ENCODE measurements around the gene SMYD3.
"Not testable (repeated sequence)": the region's sequence is repeated elsewhere in the genome, so short reads cannot be mapped to it uniquely, and the experiment has no call there.

Gene SMYD3

DNA sequence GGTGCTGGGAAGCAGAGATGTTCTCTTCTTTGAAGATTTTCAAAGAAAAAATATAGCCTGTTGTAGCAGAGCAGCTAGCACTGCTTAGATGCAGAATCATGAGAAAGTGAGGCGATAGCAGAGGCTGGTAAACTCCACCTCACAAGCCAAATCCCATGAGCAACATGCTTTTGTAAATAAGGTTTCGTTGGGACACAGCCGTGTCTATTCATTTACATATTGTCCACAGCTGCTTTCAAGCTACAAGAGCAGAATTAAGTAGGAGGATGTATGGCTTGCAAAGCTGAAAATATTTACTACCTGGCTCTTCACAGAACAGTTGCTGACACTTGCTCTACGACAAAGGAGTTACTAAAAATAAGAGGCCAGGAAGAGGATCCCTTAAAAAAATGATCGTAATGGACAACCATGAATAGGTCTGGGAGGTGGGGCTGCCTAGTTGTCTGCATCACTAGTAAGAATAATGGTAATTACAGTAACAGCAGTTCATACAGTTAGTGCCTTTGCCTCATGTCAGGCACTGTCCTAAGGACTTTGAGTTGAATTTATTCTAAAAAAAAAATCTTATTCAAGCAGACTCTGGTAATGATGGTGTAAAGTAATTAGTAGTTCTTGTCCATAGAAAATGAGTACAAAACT, 730.3 kb downstream of the SMYD3 start:
- no peak for DNase-seq

DNA sequence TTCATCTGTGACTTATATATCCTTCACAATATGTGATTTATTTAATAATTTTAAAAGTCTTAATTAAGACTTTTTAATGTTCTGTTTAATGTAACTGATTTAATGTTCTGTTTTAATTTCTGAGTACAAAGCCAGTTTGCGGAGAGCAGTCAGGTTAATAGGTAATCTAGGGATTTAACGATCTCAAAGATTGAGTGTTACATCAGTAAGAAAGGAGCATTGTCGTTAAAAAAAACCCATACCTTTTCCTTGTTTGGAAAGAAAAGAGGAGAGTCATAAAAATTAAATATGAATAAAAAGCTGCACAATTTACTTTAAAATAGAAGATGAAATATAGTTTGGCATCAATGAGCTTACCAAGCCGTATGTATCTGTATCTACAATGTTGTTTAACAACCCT, 730.9 kb downstream of the SMYD3 start:
- no peak for DNase-seq

DNA sequence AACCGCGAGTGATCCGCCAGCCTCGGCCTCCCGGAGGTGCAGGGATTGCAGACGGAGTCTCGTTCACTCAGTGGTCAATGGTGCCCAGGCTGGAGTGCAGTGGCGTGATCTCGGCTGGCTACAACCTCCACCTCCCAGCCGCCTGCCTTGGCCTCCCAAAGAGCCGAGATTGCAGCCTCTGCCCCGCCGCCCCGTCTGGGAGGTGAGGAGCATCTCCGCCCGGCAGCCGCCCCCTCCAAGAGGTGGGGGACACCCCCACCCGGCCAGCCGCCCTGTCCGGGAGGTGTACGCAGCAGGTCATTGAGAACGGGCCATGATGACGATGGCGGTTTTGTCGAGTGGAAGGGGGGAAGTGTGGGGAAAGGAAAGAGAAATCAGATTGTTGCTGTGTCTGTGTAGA, 732.1 kb downstream of the SMYD3 start:
- not testable (repeated sequence) for DNase-seq

DNA sequence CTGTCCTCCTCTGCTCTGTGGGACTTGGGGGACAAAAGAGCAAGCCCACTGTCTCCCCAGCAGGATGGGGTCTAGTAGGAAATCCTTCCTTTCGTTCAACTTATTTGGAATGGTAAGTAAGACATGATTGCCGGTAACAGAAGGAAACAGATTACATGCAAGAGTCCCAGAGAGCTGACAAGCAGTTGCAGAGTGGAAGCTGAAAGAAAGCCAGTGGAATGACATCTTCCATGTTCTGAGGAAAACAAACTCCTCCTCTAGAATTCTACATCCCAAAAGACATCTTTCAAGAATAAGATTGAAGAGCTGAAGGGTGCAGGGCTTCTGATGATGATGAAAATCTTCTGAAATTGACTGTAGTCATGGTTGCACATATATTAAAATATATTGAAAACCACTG, 732.9 kb downstream of the SMYD3 start:
- DNase-seq = no peak

DNA sequence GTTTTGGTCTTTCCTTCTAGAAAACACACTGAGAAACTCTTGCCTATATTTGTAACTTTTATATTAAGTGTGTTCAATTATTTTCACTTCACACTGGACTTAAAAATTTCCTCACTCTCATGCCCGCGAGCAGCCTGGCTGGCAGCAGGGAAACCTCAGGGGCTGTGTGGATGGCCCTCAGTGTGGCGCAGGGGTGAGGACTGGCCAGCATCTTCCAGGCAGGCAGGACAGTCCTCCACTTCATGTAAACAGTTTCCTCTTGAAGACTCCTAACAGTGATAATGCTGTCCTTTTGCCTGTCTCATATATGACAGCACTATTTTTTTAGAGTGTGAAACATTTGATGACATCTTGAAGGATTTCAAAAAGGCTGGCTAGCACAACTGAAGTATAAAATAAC, 733.7 kb downstream of the SMYD3 start:
- DNase-seq = no peak

DNA sequence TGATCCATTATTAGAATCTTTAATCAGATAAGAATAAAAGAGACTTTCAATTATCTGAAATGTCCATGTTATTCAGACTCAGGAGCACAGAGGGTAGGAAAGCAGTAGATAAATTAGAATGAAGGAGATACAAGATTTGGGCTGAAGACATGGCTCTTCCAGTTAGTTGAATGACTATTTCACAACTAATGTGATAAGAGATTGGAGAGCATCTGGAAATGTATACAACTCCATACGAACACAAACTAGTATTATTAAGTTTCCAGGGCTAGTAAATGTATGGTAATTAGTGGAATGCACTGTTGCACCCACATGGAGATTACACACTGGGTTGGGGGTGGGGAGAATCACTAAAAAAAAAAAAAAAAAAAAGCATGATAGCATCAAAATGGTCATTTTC, 734.3 kb downstream of the SMYD3 start:
- DNase-seq = no peak

DNA sequence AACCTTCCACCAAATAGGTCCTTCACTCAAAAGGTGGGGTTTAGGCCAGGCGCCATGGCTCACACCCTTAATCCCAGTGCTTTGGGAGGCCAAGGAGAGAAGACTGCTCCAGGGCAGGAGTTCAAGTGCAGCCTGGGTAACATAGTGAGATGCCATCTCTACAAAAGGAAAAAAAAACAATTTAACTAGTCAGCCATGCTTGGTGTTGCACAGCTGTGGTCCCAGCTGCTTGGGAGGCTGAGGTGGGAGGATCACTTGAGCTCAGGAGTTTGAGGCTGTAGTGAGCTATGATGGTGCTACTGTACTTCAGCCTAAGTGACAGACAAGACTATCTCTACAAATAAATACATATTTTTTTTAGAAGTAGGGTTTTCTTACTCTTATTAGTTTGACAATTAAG, 734.8 kb downstream of the SMYD3 start:
- DNase-seq = no peak

DNA sequence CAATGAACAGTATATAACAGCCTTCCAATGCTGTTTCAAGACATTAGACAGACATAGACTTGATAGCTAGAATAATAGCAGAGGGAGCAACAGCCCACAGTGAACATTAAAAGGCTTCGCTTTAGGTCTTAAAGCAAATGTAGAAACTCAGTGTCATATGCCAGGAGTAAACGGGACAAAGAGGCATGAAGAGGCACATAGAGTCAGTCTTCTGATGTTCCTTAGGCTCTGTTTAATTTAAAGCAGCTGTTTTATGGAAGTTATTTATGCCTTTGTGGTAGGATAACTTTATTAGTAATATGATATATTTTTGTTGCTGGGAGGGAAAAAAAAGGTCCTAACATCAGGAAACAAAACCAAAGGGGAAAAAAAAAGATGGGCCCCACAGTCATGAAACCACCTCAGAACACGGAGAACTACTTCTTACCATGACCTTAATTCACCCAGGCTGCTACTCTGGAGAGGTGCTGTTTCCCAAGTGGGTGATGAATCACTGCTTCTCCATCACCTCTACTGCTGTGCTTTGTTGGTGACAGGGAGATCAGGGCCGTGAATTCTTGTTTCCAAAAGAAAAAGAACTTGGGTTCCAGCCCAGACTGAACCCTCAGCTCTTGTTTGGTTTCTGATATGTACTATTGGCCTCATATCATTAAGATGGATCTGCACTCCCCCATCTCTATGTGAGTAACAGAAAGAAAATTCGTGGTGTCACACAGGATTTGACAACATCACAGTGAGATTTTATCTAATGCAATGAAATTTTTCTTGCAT, 735.4 kb downstream of the SMYD3 start:
- DNase-seq = no peak

DNA sequence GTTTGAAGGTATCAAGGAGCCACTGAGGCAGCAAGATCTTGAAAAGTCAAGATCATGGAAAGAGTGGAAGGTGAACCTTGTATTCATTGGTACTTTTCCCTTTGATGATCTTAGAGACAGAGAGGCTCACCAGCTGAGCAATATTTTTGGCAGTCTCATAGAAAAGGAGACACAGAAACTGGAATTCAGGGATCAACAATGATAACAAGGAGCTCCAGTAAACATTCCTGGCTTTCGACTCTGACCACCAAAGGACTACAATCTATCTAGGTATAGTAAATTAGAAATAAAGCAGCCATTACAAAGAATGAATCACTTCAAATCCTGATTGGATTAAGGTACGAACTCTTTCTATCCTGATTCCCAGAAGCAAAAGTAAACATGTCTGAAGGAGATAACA, 736.9 kb downstream of the SMYD3 start:
- no peak for DNase-seq

DNA sequence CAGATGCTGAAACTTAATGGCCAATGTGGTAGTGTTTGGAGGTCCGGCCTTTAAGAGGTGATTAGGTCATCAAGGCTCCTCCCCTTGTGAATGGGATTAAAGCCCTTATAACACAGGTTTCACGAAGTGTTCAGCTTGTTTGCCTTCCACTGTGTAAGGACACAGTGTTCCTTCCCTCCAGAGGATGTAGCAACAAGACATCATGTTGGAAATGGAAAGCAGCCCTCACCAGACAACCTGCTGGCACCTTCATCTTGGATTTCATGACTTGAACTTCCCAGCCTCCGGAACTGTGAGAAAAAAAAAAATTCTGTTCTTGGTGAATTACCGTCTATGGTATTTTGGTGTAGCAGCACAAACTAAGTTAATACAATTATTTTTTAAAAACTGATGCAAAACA, 738.5 kb downstream of the SMYD3 start:
- no peak for DNase-seq

DNA sequence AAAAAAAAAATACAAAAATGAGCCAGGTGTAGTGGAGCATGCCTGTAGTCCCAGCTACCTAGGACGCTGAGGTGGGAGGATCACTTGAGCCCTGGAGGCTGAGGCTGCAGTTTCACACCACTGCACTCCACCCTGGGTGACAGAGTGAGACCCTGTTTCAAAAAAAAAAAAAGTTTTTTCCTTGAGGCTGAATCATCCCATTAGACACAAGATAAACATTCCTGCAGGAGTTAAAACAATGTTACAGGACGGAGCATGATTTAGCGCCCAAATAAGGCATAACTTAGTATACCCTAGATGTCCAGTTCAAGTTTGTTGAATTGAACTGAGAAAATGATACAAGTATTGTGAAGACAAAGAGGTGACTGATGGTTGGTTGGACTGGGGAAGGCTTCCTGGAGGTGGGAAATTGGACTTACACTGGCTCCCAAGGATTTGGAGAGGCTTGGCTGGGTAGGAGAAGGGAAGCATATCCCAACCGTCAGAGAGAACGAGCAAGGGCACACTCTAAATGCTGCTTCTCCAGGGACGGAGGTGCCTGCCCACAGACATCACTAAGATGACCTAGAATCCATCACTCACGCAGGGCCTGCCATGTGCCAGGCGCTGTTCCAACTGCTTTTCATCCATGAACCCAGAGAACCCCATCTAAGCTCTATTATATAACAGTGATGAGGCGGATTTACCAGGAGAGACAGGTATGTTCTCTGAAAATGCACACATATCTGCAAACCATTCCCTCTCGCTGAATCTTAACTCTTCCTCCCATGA, 741.7 kb downstream of the SMYD3 start:
- no peak for DNase-seq

DNA sequence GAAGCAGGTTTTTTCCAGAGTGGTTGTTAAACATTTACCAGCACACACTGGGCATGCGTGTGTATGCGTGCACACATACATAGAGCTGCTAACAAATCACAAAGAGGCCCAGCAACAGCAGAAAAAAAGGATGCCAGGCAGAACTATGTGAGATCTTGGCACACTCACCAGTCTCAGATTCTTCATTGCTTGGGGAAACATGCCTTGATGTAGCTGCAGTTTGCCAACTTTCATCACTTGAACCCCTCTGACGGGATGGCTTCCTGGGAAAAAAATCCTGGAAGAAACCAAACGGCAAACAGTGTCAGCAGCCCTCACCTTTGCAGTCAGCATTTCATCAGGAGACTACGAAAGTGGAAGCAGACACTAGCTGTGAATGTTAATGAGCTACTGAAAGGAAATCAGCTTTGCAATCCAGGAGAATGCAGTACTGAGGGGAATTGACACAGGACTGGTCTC, 743.2 kb downstream of the SMYD3 start:
- DNase-seq = no peak

DNA sequence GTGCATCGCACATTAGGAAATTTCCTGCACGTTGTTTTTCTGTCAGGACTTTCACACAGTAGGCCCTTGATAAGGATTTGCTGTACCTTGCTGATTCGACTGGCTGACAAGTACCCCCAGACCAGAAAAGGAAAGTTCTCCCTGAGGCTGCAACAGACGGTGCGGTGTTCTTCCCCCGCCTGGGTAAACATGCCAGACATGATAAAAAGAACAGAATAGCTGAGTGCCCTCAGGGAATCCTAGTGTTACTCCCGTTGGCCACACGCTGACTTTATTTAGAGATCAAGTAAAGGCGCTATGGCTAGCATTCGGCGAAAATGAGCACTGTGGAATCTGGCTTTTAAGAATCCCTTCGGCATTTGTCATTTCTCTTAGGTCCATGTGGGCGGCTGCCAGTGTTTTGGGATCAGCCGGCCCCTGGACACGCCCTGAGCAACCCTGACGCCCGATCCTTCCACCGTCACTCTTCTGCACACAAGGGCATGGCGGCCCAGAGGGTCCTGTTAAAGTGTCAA, 744.6 kb downstream of the SMYD3 start:
- no peak for DNase-seq

DNA sequence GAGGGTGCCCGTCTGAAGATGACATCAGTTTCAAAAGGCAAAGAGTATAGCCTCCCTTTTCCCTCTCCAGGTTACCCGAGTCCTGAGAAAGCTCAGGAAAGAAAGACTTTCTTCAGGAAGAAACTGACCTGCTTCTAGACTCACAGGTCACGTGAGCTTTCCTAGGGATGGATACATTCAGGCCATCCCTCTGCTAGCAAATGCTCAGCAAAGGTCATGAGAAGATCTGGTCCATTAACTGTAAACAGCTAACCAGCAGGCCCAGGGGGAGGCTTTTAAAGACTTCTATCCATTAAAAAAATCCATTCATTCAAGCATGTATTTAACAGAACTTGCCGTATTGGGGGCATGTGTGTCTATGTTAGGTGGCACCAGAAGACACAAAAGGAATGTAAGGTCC, 746.8 kb downstream of the SMYD3 start:
- no peak for DNase-seq

DNA sequence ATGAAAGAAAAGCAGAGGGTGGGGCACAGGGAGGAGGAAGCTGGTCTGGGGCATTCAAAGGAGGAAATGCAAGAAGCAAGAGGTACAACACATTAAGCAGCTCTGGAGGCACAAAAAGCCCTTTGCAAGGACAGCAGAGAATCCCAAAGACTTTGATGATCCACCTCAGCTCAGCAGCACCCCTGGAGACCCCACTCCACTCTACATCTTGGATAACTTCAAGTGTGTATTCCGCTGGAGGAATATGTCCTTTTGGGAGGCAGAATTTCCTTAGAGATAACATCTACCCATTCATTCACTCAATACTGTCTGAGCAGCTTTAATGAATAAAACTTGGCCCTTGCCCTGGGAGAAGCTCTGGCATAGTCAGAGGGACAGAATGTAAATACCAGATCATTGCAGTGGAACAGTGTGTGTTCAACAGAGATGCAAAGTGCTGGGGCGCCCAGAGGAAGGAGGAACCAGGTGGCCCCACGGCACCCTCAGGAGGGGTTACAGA, 752.6 kb downstream of the SMYD3 start:
- no peak for DNase-seq

DNA sequence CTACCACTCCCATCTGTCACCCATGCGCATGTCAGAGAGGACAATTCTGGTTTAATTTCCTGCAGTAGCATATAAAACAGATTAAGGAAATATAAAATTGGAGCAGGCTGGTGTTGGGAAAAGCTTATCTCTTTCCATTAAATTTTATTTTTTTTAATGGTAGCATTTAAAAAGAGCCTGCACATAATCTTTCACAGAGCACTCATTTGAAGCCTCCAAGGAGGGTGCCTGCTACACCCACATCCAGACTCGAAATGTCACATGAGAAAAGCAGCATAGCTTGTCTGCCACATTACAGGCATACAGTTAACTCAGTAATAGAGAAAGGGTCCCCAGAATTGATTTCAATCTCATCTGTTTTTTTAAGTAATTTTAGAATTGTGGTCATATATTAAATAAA, 753.3 kb downstream of the SMYD3 start:
- DNase-seq = no peak

DNA sequence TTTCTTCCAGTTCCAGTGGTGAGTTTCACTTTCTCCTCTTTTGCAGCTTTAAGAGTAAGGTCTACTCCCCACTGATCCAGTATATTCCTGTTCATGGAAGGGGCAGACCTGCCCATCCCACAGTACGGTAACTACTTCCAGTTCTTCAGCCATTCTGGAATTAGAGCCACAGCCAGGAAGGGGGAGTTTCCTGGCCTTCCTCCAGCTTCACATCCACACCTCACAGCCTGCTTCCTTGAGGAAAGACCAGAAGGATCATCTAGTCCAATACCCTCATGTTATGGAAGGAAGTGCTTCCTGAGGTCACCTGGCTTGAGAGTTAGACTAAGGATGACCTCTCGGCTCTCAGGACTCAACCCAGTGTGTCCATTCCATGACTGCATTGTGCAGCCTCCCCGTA, 754.5 kb downstream of the SMYD3 start:
- DNase-seq = no peak

DNA sequence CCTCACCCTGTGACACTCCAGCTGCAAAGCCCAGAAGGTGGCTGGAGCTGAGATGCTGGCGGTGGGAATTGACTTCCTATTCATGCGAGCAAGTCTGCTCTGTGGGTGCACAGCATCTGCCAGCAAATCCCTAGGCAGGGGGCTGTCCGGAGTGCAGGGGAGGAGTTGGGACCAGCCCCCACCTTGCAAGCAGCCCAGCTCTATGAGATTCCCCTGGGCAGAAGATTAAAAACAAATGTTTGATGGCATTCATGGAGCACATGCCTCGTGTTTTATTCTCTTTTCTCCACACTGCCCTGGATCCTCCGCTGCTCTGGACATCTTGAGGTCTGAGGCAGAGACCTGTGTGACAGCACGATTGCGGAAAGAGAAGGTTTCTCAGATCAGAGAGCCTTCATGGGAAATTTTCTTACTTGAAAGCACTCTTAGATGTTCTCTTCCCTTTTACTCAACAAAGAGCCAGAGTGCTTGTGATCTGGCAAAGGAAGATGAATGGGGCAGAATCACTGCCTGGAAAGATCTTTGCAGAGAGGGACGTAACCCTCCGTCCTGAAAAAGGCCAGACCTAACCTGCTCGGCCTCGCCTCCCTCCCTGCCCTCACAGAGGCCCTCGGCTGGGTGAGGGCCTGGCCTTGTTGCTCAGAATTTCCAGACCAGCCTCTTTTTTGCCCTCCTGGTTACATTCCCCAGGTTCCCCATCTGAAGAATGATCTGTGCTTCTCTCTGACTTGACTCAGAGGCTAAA, 755.2 kb downstream of the SMYD3 start:
- DNase-seq = no peak

DNA sequence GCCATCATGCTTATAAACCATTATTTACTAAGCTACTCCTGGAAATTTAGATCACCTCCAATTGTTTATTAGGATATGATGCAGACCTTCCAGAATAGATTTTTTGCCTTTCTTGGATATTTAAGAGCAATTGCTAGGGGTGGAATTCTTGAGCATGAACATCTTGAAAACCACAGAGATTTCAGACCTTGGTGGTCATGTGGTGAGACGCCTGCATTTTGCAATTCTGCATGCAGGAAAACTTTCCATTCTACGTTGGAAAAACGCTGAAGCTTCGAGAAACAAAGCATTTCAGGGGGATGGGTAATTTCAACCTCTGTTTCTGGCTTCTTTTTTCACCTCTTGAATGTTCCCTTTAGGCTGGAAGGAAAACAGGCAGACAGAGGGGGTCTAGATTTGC, 756.0 kb downstream of the SMYD3 start:
- no peak for DNase-seq

DNA sequence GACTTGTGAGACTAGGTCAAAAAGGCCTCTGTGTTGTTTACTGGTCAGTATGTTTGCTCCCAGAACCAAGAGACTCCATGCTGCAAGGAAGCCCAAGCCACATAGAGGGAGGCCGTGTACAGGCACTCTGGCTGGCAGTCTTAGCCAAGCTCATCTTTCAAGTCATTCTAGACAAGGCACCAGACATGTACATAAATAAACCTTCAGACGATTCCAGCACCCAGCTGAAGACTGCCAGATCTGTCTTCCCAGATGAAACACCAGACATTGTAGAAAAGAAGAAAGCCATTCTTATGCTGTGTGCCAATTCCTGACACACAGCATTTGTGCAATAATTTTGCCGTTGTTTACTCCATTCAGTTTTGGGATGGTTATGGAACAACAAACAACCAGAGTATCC, 756.8 kb downstream of the SMYD3 start:
- DNase-seq = no peak

DNA sequence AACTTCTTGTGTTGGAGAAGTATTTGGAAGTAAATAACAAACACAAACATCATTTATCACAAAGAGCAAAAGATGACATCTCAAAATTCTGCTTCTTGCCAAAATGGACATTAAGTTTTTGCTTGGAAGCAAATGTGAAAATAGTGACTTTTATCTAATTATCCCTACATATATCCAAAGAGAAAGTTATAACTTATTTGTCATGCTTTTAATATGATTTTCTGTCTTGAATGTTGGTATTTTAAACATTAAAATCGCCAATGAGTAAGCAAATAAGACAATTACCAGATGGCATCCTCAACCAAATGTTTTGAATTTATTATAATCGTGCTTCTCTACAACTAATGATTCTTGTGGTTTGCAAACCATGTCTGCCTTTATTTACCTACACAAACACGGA, 758.0 kb downstream of the SMYD3 start:
- no peak for DNase-seq

DNA sequence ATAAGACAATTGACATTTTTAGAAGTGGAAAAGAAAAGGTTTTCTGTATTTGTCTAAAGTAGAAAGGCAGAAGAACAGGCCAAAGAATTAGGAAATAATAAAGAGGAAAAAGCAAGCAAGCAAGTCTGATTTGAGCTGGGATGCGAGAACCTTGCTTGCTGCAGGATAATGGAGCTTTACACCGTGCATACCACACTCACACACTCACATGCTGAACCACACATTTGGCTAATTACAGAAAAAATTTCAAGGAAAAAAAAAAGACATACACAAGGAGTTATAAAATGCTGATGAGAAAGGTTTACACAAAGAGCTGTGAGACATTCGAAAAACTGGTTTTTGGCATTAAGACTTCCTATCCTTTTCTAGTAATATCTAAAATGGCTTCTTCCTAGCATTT, 758.4 kb downstream of the SMYD3 start:
- no peak for DNase-seq

DNA sequence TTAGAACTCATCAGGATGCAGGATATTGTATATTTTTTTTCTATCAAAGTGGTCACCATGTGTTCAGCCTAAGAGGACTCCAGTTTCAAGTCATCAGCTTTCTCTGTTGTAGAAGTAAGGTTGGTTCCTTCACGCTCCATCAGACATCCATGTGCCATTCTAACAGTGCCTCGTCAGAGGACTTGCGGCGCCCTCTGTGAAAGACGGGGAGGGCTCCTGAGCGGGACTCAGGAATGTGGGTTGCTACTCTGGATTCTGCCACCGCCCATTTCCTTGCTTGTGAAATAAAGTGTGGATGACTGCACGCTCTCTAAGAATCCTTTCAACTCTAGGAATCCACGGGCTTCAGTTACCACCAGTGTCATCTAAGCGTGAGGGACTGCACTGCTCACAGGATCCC, 758.8 kb downstream of the SMYD3 start:
- DNase-seq = no peak
